GM18858 (cell line): ENCODE data around the gene MTFR2.
"Not testable (repeated sequence)": the region's sequence is repeated elsewhere in the genome, so short reads cannot be mapped to it uniquely, and the experiment has no call there.

ENCODE experiments used
- ATAC-seq: cut with Tn5 transposase; IDR thresholded peaks from one replicate; pipeline ENCODE4 v1.9.1; 2021; ENCODE audit not compliant: unreplicated experiment

The MTFR2 gene

DNA sequence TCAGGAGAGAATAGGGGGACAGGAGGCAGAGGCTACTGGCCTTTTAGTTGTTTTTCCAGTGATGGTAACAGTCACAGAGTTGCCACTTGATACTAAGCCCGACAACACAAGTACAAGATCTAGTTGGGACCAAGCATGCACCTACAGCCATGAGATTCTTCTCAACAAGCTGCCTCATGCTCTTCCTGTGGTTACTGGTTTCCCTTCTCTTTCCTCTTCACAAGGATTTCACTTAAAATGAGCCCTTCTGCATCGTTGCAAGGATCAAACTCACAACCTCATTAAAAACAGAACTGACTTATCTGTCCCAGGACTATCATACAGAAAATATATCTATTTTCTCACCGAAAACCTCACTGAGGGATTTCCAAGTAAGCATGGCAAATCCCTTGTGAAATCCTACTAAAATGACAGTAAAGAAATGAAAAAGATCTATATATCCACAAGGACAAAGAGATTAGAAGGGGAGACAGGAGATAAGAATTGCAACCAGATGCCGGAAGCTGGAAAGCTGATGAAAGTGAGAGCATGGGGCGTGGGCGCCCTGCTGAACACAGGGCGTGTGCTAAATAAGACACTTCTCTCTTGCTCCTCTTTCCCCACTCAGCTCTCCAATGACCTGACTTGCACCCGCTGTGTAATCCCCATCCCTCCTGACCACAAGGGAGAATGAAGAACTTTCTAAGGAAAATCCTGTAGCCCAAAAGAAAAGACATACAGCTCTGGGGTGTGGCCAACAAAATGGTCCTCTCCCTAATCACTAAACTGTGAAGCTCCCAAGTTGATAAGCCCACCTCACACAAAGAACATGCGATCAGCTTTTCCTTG, 13.4 kb downstream of the MTFR2 start:
- ATAC-seq, result no peak

DNA sequence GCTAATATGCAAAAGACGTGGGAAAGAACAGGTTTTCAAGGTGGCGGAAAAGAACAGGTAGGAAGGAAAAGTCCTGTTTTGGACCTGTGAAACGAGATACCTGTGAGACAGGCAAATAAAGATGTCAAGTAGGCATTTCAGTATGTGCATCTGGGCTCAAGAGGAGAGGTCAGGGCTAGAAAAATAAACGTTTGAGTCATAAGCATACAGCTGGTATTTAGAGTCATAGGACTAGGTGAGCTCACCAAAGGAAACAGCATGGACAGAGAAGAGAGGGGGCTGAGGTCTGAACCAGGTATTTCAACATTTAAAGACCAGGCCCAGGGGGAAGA, 14.9 kb downstream of the MTFR2 start:
- no peak for ATAC-seq

DNA sequence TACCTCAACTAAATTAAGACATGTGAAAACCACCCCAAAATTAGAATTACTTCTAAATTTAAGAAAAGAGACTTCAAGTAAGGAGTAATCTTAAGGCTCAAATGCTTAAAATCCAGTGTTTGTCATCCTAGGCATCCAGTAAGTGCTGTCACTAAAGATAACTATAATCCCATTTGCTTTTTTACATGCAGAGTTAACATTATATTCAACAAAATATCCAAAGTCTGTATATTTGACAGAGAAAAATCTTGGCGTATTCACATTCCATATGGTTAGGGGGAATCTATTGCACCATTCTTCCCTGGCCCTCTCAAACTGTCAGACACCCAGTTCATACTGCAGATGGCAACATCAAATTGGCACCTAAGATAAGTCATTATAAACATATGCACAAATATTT, 17.4 kb downstream of the MTFR2 start:
- ATAC-seq, result no peak

DNA sequence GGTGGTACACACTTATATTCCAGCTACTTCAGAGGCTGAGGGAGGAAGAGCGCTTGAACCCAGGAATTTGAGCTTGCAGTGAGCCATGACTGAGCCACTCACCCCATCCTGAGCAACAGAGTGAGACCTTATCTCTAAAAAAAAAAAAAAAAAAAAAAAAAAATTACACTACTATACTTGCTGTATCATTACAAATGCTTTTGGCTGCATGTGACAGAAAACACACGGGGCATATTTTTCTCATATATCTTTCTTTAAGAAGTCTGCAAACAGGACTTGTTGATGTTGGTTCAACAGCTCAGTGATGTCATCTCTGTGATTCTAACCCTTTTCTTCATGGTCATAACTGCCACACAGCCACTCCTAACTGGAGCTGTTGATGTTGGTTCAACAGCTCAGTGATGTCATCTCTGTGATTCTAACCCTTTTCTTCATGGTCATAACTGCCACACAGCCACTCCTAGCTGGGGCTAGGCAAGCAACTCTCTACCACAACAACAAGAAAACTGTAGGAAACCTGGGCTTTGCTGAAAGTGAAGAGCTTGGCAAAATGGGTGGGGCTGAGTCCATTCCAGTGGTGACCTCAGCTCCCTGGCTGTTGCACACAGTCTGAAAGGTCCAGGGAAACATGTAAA, 19.8 kb downstream of the MTFR2 start:
- no peak for ATAC-seq

DNA sequence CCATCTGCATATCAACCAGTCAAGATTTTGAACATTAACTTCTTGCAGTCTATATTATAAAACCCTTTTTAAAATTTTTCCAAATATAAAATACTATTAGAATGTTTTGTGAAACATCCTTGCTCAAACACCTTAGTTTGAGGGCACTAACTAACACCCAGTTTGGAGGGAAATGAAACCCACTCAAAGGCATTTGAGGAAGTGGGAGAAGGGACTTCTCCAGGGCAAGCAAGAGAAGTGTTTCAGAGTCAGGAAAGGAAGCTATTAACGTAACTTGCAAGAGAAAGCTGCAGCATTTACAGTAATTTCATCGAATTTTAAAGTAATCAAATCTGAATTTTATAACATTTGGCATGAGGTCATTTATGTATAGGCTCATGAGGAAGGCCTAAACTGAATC, 21.3 kb downstream of the MTFR2 start:
- no peak for ATAC-seq

DNA sequence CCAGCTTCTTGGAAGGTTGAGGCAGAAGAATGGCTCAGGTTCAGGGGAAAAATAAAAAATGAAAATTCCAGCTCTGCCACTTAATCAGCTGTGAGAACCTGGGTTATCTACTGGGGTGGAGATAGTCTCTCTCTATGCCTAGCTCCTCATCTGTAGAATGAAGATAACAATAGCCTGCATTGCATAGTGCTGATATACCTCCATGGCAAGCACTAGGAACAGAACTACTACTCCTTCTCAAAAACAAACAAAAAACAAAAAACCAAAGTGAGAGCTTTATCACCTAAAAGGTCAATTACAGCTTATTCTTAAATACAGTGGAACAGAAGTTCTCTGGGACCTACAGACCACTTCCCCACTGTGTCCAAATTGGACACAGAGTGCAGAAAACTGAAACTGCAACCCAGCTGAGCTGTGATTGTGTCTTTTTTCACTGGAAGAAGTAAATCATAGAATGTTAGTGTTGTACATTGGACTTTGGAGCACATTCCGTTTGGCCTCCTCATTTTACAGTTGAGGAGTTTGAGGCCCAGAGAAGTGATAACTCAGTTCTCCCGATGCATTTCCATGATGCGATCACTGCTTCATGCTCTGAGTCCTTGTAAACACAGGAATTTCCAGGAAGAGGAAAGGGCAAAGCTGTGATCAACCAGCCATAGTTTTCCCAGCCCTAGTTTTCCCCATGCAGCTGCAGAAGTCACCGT, 23.3 kb downstream of the MTFR2 start:
- peak; percentile 14 for ATAC-seq

DNA sequence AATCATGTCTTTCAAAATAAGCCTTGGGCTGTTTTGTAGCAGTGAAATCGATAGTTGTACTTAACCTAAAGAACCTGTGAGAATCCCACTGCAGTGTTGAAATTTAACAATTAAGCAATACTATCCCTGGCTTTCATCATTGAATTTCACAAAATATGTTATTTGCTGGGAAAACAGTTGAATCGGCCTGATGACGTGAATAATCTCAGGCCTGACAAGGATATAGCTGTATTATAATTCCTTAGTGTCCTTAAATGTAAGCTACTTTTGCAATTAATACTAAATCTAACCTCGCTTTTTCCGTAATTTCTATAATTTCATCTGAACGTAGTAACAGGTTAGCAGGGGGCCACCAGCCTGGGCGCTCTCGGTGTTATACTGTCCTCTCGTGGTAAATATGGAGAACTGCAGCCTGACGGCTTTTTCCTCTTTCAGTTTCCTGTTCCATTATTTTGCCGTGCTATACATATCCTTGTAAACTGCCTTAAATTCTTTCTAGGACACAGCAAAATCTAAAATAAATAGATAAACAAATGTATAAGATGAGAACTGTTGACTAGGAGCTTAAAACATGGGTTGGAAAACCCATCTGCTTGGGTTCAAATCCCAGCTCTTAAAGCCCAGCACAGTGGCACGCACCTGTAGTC, 24.0 kb downstream of the MTFR2 start:
- peak; percentile 59 for ATAC-seq

DNA sequence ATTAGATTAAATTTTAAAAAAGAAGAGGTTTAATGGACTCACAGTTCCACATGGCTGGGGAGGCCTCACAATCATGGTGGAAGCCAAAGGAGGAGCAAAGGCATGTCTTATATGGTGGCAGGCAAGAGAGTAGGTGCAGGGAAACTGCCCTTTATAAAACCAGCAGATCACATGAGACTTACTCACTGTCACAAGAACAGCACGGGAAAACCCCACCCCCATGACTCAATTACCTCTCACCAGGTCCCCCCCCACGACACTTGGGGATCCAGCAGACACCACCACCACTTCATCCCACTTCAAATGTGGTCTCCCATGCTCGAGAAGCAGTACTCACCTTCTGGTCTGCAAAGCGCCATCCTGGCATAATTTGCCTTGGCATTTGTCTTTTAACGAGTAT, 24.6 kb downstream of the MTFR2 start:
- ATAC-seq, result no peak

DNA sequence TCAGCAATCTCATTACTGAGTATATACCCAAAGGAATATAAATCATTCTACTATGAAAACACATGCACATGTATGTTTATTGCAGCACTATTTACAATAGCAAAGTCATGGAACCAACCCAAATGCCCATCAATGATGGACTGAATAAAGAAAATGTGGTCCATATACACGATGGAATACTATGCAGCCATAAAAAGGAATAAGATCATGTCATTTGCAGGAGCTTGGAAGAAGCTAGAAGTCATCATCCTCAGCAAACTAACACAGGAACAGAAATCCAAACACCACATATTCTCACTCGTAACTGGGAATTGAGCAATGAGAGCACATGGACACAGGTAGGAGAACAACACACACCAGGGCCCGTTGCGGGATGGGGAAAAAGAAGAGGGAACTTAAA, 25.1 kb downstream of the MTFR2 start:
- ATAC-seq, result not testable (repeated sequence)

DNA sequence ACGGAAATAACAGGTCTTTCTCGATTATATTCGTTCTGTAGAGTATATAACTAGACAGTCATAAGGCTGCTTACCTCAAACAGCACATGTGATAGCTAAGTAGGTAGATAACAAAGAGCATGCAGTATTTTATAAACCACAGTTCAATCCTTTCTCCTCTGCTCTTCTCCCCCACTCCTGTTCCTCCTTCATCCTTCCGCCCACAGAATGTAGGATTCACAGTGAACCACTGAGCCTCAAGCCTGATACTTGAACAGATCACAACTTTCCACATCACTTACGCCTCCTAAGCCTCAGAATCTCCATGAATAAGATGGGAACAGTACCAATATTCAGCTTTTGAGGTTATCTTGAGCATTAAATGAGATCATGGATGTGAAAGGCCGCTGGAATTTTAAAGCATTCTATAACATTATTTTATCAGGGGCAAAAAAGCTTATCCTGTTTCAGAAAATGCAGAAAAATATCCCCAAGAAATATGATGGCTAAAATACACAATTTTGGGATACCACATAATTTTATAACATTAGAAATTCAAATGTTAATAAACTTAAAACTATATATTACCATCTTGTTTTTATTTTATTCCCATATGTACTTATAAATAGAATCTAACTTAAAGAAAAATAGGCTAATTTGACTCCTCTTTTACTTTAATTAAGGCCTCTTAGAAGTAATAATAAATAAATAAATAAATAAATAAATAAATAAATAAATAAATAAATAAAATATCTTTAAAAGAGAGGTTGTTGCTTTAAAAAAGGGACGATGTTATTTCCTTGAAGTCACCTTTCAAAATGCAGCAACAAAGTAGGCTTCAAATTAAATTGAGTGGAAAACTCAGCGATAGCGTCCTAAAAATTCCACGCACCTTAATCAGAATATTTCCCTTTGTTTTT, 33.4 kb downstream of the MTFR2 start:
- ATAC-seq, result no peak

DNA sequence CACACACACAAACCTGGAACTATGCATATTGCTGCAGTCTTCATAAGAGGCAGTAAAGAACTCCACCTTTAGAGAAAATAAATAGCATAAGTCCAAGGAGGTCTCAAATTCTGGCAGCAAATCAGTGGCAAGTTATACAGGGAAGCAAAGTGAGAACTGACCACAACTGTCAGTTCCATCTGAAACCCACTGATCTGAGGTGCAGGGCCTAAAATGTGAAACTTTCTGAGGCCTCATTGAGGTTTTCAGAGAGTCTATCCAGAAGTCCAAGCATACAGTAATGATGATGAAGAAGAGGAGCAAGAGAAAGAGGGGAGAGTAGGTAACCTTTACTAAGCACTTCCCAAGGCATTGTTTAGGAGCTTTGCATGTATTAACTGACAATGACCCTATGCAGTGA, 36.3 kb downstream of the MTFR2 start:
- no peak for ATAC-seq

DNA sequence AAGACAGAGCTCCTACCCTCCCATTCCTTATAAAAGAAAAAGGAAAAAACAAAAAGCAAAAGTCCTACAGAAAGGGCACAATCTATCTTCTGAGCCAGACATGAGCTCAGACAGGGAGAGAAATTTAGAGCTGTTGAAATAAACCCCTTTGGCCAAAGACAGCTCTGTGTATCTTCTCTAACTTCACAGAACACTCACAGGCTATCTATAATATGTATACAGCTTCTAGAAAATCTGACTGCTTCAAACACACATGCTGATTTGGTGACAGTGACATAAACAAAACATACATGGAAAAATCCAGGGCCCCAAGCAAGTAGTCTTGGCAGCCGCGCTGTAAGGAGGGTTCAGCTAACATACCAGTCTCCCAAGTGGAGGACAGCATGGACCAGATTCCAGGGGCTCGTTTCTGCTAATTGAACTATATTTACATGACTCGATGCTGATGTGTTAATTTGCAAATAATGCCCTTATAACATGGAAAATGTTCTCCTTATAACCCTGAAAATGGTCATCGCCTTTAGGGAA, 37.0 kb downstream of the MTFR2 start:
- no peak for ATAC-seq

DNA sequence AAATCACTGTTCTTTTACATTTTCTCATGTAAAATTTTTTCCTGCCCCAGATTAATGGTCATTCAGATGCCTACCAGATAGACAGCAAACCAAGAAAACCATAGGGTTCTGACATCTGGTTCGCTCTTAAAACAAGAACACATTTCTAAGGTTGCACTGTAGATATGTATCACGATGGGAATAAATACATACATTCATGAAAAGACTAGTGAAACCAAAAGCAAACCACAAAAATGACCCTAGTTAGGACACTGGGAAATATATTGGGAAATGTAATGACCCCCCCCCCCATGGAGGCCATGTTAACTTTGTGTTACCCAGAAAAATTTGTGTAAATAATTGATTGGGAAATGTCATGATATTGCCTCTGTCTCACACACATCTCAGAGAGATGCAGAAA, 37.5 kb downstream of the MTFR2 start:
- ATAC-seq, result no peak

DNA sequence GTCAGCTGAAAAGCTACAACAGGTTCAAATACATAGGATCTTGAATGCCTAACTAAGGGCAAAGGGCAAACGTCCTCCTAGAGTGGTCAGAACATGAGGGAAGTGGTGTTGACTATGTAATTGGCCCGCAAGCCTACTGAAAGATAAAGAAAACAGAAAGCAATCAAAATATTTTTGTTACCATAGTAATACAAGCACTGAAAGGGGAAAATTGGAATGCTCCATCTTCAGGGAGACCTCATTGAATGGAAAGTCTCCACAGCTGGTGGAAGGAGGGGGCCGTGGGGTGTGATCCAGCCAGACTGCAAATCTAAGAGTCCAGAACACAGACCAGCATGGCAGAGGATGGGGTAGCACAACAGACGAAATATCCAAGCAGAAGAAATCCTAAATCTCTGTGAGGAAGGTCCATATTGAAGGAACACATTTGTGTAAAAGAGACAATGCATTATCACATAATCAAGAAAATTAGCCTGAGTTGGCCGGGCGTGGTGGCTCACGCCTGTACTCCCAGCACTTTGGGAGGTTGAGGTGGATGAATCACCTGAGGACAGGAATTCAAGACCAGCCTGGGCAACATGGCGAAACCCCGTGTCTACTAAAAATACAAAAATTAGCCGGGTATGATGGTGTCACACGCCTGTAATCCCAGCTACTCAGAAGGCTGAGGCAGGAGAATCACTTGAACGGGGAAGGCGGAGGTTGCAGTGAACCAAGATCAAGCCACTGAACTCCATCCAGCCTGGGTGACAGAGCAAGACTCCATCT, 39.5 kb downstream of the MTFR2 start:
- no peak for ATAC-seq

DNA sequence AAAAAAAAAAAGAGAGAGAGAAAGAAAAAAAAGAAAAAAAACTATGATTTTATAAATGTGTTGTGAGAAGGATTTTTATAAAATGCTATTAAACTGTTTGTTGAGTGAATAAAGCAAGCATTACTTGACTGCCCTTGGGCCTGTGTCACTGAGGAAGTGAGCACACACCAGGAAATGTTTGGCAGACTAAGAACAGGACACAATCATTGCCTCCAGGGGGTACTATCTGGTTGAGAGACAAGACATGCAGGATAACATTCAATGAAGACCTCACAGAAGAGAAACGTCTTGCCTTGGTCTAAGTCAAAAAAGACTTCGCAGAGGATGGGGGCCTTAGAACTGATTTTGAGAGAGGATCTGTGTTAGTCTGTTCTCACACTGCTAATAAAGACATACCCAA, 40.6 kb downstream of the MTFR2 start:
- no peak for ATAC-seq

DNA sequence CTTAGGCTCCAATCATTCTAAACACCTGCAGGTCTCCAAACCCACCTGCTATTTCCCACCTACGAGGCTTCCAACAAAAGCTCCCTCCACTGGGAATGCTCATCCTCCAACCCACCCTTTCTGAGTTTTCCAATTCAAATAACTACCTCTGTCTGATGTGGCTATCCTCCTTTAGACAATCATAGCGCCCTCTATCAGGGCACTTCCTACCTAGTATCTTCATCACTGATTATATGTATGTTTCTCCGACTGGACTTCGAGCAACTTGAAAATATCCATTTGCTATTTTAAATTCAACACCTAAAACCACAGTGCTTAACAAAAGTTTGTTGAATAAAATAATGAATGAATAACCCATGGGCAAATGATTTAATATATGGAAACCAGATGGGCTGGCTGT, 41.3 kb downstream of the MTFR2 start:
- no peak for ATAC-seq

DNA sequence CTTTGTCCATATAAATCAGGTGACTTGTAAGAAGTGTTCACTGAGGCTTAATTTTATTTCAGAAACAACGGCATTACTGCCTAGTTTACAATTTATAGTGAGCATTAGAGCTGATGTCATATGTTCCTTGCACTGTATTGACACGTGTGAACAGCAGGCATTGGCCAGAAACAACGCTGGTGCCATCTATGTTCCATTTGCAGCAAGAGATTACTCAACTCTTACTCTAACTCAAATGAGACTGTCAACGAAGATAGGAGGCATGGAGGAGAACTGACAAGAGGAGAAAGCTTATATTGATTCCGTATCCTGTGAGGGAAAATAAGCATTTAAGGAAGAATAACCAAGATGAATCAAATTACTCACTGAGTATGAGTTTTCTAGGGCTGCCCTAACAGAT, 48.4 kb downstream of the MTFR2 start:
- ATAC-seq, result no peak

DNA sequence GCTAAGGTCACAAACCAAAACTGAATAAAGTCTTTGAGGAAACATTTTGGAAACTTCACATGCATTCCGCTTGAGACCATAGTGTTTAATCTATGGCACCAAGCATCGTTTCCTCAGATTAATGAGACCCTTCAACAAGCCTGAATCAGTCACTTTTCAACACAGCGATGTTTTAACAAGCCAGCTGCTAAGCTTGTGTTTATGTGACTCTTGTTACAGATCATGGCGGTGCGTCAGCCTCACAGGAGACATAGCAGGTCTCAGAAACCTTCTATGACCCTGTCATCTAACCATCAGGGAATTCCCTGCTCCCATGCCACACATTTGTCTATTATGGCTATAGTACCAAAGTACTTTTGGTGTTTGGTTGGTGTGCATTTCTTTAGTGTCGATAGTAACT, 57.2 kb downstream of the MTFR2 start:
- ATAC-seq, result no peak

DNA sequence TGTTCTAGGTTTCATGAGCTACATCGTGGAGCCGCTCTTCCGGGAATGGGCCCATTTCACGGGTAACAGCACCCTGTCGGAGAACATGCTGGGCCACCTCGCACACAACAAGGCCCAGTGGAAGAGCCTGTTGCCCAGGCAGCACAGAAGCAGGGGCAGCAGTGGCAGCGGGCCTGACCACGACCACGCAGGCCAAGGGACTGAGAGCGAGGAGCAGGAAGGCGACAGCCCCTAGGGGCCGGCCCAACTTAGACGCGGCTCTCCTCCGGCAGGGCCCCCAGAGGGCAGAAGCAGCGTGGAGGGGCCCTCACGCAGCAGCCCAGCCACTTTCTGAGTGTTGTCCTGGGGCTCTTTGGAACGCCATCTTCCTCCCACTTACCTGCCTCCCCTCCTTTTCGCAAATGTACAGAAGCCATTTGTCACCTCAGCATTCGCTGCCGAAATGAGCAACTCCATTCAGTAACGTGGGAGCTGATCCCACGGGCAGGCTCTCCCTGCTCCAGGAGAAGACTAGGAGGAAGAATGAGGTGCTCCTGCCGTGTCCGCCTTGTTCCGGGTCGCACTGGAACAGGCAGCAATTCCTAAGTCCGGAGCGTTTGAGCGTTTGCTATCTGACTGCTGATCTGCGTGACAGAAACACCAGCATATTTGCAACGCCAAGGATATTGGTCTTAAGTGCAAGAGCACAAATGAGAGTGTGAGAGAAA, 58.4 kb downstream of the MTFR2 start:
- no peak for ATAC-seq
